Measurements from ENCODE around the gene SEC16B.

- TF ChIP-seq L3MBTL2 (conservative IDR thresholded peaks at IDR 0.05): no peak
- no peak for TF ChIP-seq ZNF384 (IDR thresholded peaks at IDR 0.05)
- TF ChIP-seq HDGF (IDR thresholded peaks at IDR 0.05; ENCODE audit: borderline replicate concordance): no peak
- TF ChIP-seq CTBP1 (IDR thresholded peaks at IDR 0.05; ENCODE audit: borderline replicate concordance): no peak
- TF ChIP-seq SP1 (IDR thresholded peaks at IDR 0.05): no peak
- no peak for TF ChIP-seq BHLHE40 (IDR thresholded peaks at IDR 0.05; ENCODE audit: borderline replicate concordance)
- TF ChIP-seq LEF1 (IDR thresholded peaks at IDR 0.05; ENCODE audit: borderline replicate concordance): no peak
- no peak for TF ChIP-seq FOXM1 (IDR thresholded peaks at IDR 0.05; ENCODE audit: borderline replicate concordance)
- TF ChIP-seq FOXA1 (IDR thresholded peaks at IDR 0.05): no peak
- TF ChIP-seq, protein P1, sequence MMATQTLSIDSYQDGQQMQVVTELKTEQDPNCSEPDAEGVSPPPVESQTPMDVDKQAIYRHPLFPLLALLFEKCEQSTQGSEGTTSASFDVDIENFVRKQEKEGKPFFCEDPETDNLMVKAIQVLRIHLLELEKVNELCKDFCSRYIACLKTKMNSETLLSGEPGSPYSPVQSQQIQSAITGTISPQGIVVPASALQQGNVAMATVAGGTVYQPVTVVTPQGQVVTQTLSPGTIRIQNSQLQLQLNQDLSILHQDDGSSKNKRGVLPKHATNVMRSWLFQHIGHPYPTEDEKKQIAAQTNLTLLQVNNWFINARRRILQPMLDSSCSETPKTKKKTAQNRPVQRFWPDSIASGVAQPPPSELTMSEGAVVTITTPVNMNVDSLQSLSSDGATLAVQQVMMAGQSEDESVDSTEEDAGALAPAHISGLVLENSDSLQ (IDR thresholded peaks at IDR 0.05): no peak
Measured at GRCh38 chr1:177996957-177997356, 27.1 kb upstream of the SEC16B start.

Measured in HEK293T (cell line).